CD4-positive, alpha-beta T cell treated with Interleukin-6 for 4 hours (primary cell): Measurements from ENCODE around the gene LSS.

Source experiments
- DNase-seq: peaks from one replicate; pipeline ENCODE4 v3.0.0-alpha.2; 2020; ENCODE audit warnings: mixed read lengths

LSS gene

GRCh38 chr21:46165098-46165497 lies 63.5 kb downstream of the LSS start:
- no peak for DNase-seq

GRCh38 chr21:46163380-46163779 lies 65.2 kb downstream of the LSS start:
- no peak for DNase-seq

GRCh38 chr21:46161633-46162592 lies 66.7 kb downstream of the LSS start:
- no peak for DNase-seq

- DNase-seq = no peak
Observed at GRCh38 chr21:46160907-46161632, 67.5 kb downstream of the LSS start.

- DNase-seq = no peak
Observed at GRCh38 chr21:46160657-46160906, 68.0 kb downstream of the LSS start.

- no peak for DNase-seq
Observed at GRCh38 chr21:46159841-46160656, 68.5 kb downstream of the LSS start.

- no peak for DNase-seq
Observed at GRCh38 chr21:46159390-46159789, 69.2 kb downstream of the LSS start.

- DNase-seq = no peak
Observed at GRCh38 chr21:46158666-46159300, 69.8 kb downstream of the LSS start.

GRCh38 chr21:46157987-46158451 lies 70.6 kb downstream of the LSS start:
- DNase-seq = no peak

- DNase-seq = no peak
Observed at GRCh38 chr21:46157396-46157986, 71.1 kb downstream of the LSS start.

GRCh38 chr21:46156678-46157077 lies 71.9 kb downstream of the LSS start:
- DNase-seq = no peak

GRCh38 chr21:46156378-46156645 lies 72.3 kb downstream of the LSS start:
- DNase-seq = no peak

- DNase-seq = no peak
Observed at GRCh38 chr21:46155514-46156377, 72.8 kb downstream of the LSS start, which contains the start of gene FTCD. Gene FTCD (minus strand): TSS chr21:46155579. CDS start chr21:46155523, 56 bp downstream.

GRCh38 chr21:46154955-46155513 lies 73.5 kb downstream of the LSS start:
- DNase-seq = no peak

GRCh38 chr21:46154155-46154954 lies 74.2 kb downstream of the LSS start:
- DNase-seq = no peak

- DNase-seq = peak; percentile 59
Observed at GRCh38 chr21:46153247-46154154, 75.1 kb downstream of the LSS start.

GRCh38 chr21:46152927-46153246 lies 75.7 kb downstream of the LSS start:
- no peak for DNase-seq

GRCh38 chr21:46151989-46152926 lies 76.3 kb downstream of the LSS start:
- DNase-seq = no peak
